GM18870 (cell line): ENCODE results near the gene TPSAB1.

Source experiments
- ATAC-seq: cut with Tn5 transposase; IDR thresholded peaks from one replicate; pipeline ENCODE4 v1.9.1; 2021; ENCODE audit warnings: moderate library complexity; ENCODE audit not compliant: unreplicated experiment

The TPSAB1 gene

DNA sequence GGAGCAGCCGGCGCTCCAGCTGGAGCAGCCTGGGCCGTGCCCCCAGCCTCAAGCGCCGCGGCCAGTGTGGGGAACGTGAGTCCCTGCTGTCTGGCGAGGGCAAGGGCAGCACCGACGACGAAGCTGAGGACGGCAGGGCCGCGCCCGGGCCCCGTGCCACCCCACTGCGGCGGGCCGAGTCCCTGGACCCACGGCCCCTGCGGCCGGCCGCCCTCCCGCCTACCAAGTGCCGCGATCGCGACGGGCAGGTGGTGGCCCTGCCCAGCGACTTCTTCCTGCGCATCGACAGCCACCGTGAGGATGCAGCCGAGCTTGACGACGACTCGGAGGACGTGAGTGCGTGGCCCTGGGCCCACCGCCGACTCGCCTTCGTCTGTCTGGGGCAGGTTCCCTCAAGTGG, 31.4 kb upstream of the TPSAB1 start:
- no peak for ATAC-seq

DNA sequence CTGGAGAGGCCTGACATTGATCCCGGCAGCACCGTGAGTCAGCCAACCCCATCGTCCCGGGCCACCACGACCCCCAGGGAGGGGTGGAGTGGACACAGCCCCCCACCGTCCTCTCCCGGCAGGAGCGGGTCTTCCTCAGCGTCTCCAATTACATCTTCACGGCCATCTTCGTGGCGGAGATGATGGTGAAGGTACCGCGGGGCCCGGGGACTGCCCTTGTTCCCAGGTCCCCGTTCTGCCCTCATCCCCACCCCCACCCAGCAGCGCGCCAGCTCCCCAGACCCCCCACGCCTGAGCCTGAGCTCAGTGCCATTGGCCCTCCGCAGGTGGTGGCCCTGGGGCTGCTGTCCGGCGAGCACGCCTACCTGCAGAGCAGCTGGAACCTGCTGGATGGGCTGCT, 30.0 kb upstream of the TPSAB1 start:
- no peak for ATAC-seq

DNA sequence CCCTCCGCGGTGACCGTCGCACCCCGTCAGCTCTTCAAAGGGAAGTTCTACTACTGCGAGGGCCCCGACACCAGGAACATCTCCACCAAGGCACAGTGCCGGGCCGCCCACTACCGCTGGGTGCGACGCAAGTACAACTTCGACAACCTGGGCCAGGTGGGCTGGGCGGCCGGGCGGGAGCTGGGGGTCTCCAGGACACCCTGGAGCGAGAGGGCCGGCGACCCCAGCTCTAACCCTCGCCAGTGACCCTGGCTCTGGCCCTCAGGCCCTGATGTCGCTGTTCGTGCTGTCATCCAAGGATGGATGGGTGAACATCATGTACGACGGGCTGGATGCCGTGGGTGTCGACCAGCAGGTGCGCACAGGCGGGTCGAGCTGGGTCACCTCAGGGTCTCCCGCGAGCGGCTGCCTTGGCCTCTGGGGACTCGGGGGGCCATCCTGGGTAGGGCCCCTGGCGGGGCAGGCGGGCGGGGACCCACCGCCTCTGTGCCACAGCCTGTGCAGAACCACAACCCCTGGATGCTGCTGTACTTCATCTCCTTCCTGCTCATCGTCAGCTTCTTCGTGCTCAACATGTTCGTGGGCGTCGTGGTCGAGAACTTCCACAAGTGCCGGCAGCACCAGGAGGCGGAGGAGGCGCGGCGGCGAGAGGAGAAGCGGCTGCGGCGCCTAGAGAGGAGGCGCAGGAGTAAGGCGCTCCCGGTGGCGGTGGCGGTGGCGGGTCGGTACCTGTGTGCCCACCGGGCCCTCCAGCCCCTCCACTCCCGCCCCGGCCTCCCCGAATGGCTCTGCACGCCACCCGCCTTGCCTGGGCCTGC, 28.8 kb upstream of the TPSAB1 start:
- no peak for ATAC-seq

DNA sequence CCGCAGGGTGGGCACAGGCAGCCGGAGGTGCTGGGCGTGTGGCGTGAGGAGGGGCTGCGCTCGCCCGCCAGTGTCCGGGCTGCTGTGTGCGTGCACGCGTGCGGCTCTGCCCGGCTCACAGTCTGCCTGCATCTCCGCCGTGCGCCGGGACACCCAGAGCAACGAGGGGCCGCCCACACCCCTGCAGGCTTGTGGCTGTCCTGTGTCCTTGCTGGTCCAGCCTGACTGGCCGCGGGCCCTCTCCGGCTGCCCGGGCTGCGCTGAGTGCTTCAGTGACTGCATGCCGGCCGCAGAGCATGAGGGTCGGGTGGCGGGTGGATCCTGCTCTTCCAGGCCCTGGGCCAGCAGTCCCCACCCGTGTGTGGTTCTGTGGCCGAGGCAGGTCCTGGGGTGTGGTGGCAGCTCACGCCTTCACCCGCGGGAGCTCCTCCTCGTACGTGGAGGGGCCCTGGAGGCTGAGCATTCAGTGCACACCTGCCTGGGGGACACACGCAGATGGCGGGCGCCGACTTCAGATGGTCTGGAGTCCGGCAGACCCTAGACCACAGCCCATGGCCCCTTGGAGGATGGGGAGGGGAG, 27.8 kb upstream of the TPSAB1 start:
- no peak for ATAC-seq

DNA sequence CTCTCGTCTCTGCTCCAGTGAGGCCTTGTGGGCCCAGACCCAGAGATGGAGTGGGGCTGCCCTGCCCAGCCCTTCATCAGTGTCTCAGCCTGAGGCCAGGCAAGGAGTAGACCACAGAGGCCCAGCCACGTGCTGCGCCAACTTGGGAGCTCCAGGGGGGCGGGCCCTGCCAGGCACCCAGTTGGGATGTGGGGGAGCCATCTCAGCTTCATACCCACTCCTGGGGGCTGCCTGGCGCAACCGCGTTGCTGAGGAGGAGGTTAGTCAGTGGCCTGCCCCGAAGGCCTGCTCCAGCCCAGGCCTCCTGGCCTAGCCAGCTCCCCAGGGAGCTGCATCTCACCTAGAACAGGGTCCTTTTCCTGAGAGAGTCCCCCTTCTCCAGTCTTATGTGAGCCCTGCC, 27.3 kb upstream of the TPSAB1 start:
- no peak for ATAC-seq

DNA sequence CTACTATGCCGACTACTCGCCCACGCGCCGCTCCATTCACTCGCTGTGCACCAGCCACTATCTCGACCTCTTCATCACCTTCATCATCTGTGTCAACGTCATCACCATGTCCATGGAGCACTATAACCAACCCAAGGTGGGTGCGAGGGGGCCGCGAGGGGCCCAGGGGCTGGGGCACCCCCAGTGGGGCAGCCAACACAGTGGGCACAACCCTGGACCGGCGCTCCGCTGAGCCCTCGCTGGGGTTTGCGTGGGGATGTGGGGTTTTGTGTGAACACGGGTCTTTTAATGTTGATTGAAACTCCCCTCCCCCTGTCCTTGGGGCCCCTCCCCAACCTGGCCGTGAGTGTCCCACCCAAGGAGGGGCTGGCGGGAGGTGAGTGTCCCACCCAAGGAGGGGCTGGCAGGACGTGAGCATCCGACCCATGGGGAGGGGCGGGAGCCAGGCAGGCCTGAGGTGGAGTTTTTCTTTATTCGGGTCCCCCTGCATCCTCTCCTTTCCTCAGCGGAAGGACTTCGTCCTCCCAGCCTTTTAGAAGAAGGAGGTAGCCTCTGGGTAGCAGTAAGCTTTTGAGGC, 26.6 kb upstream of the TPSAB1 start:
- no peak for ATAC-seq

DNA sequence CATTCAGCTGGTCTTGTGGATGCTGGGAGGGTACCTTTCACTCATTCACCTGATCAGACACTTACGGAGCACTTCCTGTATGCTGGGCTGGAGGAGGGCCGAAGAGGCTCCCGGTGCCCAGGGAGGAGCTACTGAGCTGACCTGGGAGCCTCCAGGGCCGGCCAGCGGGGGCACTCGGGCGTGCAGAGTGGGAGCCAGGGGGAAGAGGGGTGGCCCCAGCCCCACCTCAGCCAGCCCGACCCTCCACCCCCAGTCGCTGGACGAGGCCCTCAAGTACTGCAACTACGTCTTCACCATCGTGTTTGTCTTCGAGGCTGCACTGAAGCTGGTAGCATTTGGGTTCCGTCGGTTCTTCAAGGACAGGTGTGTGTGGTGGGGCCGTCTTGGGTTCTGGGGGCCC, 25.8 kb upstream of the TPSAB1 start:
- no peak for ATAC-seq

DNA sequence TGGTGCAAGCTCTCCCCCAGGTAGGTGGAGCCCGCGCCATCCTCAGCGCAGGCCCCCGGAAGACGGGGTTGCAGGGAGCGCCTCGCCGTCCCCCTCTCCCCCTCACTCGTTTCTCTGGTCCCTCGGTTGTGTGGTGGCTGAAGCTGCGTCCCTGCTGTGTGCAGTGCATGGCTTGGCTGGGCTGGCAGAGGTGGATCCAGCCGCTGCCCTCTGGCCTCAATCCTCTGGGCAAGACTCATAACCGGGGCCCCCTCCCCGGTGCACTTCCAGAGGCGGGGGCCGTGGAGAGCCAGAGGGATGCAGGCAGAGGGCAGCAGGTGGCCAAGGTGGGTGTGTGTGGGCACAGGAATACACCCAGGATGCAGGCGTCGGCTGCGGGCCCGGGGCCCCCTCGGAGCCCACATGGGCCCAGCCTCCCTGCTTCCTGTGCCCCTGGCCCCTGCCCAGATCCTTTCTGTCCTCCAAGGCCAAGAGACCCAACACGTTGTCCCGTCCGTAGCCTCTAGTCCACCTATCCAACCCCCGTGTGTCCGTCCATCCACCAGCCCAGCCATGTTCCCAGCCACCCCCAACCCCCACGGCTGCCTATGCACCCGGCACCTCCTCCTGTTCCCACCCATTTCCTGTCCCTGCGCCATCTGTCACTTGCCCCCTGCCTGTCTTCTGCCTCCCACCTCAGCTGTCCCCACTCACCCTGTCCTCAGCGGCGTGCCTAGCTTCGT, 24.8 kb upstream of the TPSAB1 start:
- no peak for ATAC-seq

DNA sequence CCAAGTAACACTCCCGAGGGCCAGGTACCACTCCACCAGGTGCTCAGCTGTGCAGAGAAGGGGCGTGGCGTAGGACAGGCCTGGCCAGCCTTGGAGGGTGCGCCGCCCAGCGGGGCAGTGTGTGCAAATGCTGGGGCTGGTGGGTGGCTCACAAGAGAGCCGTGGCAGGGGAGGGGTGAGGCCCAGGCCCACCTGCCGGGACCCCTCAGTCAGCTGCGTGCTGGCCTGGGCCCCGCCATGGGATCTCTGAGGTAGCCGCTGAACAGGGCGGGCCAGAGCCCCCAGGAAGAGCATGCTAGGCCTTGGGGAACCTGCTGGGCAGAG, 24.2 kb upstream of the TPSAB1 start:
- ATAC-seq = no peak

DNA sequence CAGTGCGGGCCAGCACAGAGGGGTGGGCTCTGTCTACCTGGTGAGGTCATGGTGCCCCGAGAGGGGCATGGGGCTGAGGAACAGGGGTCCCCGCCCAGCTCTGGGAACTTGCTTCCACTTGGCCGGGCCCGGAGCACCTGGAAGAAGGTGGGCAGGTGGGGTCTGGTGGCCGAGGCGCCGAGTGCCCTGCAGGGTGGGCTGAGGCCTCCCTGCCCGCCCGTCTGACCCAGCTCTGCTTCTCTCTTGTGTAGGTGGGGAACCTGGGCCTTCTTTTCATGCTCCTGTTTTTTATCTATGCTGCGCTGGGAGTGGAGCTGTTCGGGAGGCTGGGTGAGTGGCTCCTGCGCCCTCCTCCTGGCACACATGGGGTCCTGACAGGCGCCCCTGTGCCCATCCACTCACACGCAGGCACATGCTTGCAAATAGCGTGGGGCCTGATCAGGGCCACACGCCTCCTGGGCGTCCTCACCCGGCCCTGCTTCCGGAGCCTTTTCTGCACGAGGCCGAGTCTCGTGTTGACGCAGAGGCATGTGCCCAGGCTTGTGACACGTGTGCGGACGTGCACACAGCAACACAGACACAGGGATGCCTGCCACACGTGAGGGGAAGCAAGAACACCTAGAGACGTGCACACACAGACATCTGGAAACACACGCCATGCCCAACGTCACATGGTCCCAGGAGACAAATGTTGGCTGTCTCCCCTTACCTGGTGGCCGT, 23.7 kb upstream of the TPSAB1 start:
- ATAC-seq = no peak

DNA sequence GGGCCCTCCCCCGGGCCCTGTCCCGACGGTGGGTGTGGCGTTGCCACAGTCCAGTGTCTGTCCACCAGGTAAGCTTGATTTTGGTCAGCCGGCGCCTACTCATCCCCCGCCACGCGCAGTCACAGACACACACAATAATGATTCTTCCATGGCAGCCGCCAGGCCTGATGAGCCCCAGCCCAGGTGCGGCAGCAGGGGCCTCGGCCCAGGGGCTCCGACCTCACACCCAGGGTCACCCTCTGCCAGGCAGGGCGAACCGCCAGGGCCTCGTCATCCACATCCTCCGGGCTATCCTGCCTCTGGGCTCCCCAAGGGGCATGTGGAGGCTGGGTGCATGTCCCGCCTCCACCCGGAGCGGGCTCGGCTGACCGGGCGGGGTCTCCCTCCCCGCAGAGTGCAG, 23.0 kb upstream of the TPSAB1 start:
- ATAC-seq = no peak

DNA sequence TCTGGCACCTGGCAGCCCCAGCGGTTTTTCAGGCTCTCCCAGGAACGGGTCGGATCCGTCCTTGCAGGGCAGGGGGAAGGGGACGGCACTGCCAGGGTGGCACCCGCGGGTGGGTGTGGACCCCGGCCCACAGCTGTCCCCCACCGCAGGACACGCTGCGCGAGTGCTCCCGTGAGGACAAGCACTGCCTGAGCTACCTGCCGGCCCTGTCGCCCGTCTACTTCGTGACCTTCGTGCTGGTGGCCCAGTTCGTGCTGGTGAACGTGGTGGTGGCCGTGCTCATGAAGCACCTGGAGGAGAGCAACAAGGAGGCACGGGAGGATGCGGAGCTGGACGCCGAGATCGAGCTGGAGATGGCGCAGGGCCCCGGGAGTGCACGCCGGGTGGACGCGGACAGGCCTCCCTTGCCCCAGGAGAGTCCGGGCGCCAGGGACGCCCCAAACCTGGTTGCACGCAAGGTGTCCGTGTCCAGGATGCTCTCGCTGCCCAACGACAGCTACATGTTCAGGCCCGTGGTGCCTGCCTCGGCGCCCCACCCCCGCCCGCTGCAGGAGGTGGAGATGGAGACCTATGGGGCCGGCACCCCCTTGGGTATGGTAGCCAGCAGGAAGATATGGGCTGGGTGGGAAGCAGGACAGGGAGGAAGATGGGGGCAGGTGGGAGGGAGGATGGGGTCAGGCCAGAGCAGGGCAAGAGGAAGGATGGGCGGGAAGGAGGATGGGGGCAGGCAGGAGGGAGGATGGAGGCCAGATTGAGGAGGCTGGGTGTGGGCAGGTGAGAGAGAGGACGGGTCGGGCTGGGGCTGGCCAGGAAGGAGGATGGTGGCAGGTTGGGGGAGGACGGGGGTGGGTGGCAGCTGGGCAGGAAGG, 22.2 kb upstream of the TPSAB1 start:
- ATAC-seq = no peak

DNA sequence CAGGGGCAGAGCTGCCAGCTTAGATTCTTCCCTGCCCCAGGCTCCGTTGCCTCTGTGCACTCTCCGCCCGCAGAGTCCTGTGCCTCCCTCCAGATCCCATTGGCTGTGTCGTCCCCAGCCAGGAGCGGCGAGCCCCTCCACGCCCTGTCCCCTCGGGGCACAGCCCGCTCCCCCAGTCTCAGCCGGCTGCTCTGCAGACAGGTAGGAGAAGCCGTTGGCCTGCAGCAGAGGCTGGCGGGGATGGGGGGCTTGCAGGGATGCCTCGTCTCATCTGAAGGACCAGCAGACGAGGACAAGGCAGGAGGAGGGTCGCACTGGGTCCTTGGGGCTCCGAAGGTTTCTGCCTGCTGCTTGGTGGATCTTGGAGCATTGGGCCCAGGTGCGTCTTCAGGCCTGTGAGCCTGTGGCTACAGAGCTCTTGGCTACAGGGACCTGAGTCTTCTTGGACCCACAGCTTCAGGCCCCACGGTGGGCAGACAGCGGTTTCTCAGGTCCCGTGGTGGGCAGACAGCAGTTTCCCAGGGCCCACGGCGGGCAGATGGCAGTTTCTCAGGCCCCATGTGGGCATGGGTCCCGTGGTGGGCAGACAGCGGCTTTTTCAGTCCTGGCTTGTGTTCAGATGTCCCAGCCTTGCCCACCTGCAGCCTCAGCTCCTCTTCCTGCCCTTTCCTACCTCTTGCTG, 21.4 kb upstream of the TPSAB1 start:
- no peak for ATAC-seq

DNA sequence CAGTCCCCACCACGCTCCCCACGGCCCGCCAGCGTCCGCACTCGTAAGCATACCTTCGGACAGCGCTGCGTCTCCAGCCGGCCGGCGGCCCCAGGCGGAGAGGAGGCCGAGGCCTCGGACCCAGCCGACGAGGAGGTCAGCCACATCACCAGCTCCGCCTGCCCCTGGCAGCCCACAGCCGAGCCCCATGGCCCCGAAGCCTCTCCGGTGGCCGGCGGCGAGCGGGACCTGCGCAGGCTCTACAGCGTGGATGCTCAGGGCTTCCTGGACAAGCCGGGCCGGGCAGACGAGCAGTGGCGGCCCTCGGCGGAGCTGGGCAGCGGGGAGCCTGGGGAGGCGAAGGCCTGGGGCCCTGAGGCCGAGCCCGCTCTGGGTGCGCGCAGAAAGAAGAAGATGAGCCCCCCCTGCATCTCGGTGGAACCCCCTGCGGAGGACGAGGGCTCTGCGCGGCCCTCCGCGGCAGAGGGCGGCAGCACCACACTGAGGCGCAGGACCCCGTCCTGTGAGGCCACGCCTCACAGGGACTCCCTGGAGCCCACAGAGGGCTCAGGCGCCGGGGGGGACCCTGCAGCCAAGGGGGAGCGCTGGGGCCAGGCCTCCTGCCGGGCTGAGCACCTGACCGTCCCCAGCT, 20.3 kb upstream of the TPSAB1 start:
- no peak for ATAC-seq

DNA sequence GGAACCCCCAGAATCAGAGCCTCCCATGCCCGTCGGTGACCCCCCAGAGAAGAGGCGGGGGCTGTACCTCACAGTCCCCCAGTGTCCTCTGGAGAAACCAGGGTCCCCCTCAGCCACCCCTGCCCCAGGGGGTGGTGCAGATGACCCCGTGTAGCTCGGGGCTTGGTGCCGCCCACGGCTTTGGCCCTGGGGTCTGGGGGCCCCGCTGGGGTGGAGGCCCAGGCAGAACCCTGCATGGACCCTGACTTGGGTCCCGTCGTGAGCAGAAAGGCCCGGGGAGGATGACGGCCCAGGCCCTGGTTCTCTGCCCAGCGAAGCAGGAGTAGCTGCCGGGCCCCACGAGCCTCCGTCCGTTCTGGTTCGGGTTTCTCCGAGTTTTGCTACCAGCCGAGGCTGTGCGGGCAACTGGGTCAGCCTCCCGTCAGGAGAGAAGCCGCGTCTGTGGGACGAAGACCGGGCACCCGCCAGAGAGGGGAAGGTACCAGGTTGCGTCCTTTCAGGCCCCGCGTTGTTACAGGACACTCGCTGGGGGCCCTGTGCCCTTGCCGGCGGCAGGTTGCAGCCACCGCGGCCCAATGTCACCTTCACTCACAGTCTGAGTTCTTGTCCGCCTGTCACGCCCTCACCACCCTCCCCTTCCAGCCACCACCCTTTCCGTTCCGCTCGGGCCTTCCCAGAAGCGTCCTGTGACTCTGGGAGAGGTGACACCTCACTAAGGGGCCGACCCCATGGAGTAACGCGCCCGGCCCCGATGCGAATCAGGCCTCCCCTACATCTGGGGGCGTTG, 19.5 kb upstream of the TPSAB1 start:
- ATAC-seq = no peak

DNA sequence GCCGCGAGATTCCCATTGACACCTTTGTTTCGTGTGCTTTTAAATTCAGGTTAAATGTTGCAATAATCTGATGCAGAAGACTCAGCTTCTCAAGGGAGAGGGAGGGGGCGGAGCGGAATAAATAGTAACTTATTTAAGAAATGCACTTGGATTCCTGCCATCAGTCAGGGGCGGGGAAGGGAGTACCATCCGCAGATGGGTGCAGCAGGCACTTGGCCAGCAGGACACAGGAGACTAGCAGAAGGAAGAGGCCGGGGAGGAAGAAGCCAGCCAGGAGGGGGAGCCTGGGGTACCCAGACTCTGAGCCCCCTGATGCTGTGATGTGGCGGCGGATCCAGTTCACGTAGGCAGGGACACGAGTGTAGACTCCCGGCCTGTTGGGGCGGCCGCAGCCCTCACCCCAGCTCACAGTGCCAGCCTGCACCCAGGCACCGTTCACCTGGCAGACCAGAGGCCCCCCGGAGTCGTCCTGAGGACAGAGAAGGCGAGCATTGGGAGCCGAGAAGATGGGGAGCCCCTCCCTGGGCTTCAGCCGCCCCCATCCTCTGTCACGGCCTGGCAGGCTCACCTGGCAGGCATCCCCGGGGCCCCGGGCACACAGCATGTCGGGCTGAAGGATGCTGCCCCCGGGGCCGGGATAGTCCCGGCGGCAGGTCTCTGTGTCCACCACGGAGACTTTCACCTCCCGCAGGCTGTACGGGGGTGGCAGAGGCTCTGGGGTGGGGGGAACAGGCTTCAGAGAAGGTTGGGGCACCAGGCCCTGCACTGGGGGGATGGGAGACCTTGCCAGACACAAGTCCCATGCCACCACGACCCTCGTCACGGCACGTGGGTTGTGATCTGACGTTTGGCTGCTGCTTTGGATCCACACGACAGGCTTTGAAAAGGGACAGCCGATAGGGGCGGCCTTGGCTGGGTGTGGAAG, 18.6 kb upstream of the TPSAB1 start:
- ATAC-seq = no peak

DNA sequence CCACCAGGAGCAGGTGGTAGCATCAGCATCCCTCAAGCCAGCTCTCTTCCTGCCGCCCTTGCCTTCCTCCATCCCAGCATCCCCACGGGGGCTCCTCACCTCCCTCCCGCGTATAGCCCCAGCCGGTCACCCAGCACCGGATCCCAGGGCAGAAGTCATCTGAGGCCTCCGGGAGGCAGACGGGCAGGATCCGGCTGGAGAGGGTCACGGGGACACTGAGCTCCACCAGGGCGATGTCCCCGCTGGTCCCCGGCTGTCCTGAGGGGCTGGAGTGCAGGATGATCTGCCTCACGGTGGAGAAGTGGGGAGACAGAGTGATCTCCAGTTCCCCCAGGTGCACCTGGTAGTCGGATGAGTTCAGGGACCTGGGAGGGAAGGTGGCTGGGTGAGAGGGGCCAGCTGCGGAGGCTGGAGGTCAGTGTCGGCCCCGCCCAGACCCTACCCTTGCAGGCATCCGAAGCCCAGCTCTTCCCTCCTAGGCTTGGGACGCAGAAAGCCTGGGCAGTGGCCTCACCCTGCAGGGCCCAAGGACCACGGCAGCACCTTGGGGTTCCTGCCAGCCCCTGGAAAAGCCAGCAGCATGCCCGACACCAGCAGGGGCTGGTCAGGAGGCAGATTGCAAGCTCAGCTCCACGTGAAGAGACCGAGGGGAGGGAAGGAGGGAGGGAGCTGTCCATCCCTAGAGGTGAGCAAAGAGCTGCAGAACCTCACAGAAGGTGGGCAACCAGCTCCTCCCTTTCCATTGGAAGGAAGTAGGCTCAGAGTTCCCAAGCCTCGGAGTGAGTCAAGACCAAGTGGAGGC, 17.8 kb upstream of the TPSAB1 start:
- no peak for ATAC-seq
